ENCODE data around the gene HP1BP3.

HP1BP3 gene

DNA sequence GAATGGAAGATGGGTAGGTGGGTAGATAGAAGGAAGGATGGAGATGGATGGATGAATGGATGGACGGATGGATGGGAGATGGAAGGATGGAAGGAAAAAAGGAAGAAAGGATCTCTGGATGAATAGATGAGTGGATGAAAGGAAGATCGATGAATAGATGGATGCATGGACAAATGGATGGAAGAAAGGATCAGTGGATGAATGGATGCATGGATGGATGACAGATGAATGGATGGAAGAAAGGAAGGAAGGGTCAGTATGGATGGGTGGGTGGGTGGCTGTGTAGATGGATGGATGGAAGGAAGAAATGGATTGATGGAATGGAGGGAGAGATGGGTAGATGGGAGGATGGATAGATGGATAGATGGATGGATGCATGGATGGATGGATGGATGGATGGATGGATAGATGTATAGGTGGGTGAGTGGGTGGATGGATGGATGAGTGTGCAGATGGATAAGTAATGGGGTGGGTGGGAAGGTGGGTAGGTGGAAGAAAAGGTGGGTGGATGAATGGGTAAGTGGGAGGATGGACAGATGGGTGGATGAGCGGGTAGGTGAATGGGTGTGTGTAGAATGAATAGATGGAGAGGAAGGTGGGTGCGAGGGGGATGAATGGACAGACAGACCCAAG is 83.9 kb downstream of the HP1BP3 start:
- TF ChIP-seq, protein P1, sequence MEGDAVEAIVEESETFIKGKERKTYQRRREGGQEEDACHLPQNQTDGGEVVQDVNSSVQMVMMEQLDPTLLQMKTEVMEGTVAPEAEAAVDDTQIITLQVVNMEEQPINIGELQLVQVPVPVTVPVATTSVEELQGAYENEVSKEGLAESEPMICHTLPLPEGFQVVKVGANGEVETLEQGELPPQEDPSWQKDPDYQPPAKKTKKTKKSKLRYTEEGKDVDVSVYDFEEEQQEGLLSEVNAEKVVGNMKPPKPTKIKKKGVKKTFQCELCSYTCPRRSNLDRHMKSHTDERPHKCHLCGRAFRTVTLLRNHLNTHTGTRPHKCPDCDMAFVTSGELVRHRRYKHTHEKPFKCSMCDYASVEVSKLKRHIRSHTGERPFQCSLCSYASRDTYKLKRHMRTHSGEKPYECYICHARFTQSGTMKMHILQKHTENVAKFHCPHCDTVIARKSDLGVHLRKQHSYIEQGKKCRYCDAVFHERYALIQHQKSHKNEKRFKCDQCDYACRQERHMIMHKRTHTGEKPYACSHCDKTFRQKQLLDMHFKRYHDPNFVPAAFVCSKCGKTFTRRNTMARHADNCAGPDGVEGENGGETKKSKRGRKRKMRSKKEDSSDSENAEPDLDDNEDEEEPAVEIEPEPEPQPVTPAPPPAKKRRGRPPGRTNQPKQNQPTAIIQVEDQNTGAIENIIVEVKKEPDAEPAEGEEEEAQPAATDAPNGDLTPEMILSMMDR (conservative IDR thresholded peaks at IDR 0.05; ENCODE audit: low read depth): no peak
- DNase-seq (ENCODE audit: low spot score): no peak
- ChIA-PET CTCF (interaction anchor here (0.6 kb wide), 1 partner anchor 16 kb away, joined by 3 read pairs; no protein-coding TSS in a partner anchor), POLR2A (ENCODE audit: low non-redundant PET) (no interaction called here)
- no peak overlapping the region for H3K27ac ChIP-seq

DNA sequence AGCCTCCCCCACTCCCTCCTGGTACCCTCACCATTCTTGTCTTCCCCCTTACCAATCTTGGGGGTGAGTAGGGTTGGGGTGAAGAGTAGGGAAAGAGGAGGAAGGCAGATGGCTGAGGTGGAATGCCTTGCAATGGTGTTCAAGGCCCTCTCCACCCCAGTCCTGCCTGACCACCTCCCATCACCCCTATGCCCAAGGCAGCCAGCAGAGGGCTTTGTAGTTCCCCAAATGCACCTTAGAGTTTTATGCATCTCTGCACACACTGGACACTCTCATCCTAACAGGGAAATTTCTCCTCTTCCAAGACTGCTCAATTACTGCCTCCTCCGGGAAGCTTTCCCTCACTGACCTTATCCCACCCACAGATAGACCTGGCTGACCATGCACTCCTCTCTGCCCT is 84.7 kb downstream of the HP1BP3 start:
- TF ChIP-seq, protein P1 (conservative IDR thresholded peaks at IDR 0.05; ENCODE audit: low read depth): no peak
- POLR2A ChIA-PET (ENCODE audit: low non-redundant PET): no interaction called here
- no peak for DNase-seq (ENCODE audit: low spot score)
- no peak overlapping the region for H3K27ac ChIP-seq
- CTCF ChIA-PET: interaction anchor here (0.6 kb wide), 1 partner anchor 17 kb away, joined by 3 read pairs; no protein-coding TSS in a partner anchor

DNA sequence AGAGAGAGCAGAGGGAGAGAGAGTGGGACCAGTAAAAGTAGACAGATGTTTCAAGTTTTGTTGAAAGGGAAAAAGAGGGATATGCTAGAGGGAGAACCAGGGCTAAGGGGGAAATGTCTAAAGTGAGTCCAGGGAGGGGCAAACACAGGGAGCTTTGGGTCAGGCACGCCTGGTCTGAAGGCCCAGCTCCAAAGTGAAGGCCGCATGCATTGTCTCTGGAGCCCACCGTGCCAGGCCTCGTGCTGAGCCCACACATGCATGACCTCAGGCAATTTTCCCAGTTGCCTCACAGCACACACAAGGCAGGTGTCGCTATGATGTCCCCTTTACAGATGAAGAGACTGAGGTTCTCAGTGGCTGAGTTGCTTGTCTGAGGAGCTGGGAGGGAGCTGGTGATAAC is 85.3 kb downstream of the HP1BP3 start:
- TF ChIP-seq, protein P1 (conservative IDR thresholded peaks at IDR 0.05; ENCODE audit: low read depth): no peak
- H3K27ac ChIP-seq: no peak overlapping the region
- ChIA-PET CTCF (no interaction called here), POLR2A (ENCODE audit: low non-redundant PET) (no interaction called here)
- no peak for DNase-seq (ENCODE audit: low spot score)

DNA sequence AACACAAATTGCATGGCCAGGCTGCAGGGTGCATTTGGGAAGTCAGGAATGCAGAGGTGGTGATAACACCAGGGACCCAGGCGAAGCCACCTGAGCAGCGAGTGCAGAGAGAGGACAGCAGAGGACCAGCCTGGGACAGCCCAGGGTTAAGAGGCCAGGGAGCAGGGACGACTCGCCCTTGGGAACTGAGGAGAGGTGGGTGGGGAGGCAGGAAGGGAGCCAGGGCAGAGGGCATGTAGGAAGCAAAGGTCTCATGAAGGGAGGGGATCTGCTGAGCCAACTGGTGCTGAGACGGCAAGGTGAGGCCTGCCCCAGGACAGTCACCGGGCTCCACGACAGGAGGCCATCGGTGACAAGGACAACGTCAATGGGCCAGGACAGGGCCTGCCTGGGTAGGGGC is 85.7 kb downstream of the HP1BP3 start:
- H3K27ac ChIP-seq: no peak overlapping the region
- TF ChIP-seq, protein P1 (conservative IDR thresholded peaks at IDR 0.05; ENCODE audit: low read depth): no peak
- no peak for DNase-seq (ENCODE audit: low spot score)
- POLR2A ChIA-PET (ENCODE audit: low non-redundant PET): no interaction called here
- CTCF ChIA-PET: no interaction called here

DNA sequence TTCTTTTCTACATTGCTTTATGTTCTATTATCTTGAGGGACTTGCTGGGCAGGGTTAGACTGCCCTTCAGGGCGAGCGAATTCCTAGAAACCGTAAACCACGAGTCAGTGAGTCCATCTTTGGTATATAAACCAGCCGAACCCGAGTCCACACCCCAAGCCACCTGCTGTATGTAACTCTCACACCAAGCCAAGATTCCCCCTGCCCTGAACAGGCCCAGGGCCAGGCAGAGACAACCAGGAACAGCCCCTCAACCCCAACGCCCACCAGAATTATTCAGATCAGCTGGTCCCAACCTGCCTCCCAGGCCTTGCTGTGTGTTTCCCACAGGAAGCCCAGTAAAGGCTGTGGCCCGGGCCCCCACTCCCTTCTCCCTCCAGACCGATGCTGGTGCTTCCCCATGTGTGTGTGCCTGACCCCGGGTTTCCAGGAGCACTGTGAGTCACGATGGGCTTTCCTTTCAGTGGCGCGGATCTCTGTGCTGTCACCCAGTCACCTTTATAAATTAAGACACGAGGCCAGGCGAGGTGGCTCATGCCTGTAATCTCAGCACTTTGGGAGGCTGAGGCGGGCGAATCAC is 86.4 kb downstream of the HP1BP3 start:
- POLR2A ChIA-PET (ENCODE audit: low non-redundant PET): no interaction called here
- no peak for DNase-seq (ENCODE audit: low spot score)
- H3K27ac ChIP-seq: no peak overlapping the region
- CTCF ChIA-PET: no interaction called here
- TF ChIP-seq, protein P1 (conservative IDR thresholded peaks at IDR 0.05; ENCODE audit: low read depth): no peak

DNA sequence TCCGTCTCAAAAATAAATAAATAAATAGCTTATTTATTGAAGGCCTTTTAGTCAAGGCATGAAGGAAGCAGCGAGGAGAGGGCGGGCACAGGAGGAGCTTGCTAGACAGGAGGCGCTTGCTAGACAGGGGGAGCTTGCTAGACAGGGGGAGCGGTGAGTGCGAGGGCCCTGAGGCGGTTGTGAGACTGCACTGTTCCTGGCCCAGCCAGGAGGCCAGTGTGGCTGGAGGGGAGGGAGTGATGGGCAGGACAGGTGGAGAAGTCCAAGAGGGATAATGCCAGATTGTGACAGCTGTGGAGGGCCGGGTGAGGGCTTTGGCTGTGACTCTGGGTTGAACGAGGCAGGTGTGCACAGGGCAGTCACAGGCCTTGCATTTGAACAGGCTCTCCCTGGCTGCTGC is 87.5 kb downstream of the HP1BP3 start:
- TF ChIP-seq, protein P1 (conservative IDR thresholded peaks at IDR 0.05; ENCODE audit: low read depth): no peak
- ChIA-PET CTCF (no interaction called here), POLR2A (ENCODE audit: low non-redundant PET) (no interaction called here)
- DNase-seq (ENCODE audit: low spot score): no peak
- 0 out of 2 replicates have a peak overlapping the region, but pooled peaks have one; percentile 4 for H3K27ac ChIP-seq

Data from RWPE1 (cell line).